ENCODE data around the gene ABO. TPM values are rescaled to one million over a fixed set of nuclear protein-coding genes. Genes with fewer than 3 reads are reported as not detected.
"Not testable (repeated sequence)": the region's sequence is repeated elsewhere in the genome, so short reads cannot be mapped to it uniquely, and the experiment has no call there.

The ABO gene
- total RNA-seq, 1 experiment from 2014 or later, result 1.2 TPM

DNA sequence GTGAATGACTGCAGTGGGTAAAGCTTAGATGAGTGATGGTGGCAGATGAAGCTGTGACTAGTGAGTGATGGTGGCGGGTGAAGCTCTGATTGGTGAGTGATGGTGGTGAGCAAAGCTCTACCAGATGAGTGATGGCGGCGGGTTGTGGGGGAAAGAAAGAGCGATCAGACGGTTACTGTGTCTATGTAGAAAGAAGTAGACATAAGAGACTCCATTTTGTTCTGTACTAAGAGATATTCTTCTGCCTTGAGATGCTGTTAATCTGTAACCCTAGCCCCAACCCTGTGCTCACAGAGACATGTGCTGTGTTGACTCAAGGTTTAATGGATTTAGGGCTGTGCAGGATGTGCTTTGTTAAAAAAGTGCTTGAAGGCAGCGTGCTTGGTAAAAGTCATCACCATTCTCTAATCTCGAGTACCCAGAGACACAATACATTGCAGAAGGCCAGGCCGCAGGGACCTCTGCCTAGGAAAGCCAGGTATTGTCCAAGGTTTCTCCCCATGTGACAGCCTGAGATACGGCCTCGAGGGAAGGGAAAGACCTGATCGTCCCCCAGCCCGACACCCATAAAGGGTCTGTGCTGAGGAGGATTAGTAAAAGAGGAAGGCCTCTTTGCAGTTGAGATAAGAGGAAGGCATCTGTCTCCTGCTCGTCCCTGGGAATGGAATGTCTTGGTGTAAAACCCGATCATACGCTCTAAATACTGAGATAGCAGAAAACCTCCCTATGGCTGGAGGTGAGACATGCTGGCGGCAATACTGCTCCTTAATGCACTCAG, 8.4 kb upstream of the ABO start:
- DNase-seq (ENCODE audit: low read depth, low spot score); RAD21 ChIA-PET (ENCODE audit: low non-redundant PET in 1 of 2, low total read pairs in 2 of 2, uncharacterized antibody in 2 of 2, unreplicated experiment in 2 of 2); ATAC-seq; CTCF ChIA-PET; intact Hi-C loops (cut with micrococcal nuclease); H3K36me3 ChIP-seq (ENCODE audit: control insufficient read depth in 1 of 2, insufficient read depth in 2 of 2, low read length in 2 of 2); H3K9ac ChIP-seq (ENCODE audit: low read length); H4K20me1 ChIP-seq (ENCODE audit: insufficient read depth); H3K4me2 ChIP-seq (ENCODE audit: low read length); H3K79me2 ChIP-seq (ENCODE audit: insufficient read depth, low read length); POLR2A ChIA-PET; BruUV-seq (replicated peaks); H3K9me3 ChIP-seq (ENCODE audit: control insufficient read depth in 1 of 2, insufficient read depth in 1 of 2, low read depth in 1 of 2, low read length in 2 of 2); H3K4me3 ChIP-seq (replicated peaks in 1 of 2; ENCODE audit: low read depth in 1 of 2, low read length in 2 of 2); H3K27me3 ChIP-seq (ENCODE audit: insufficient read depth, low read length); H2AFZ ChIP-seq (ENCODE audit: low read depth, low read length, poor library complexity, severe bottlenecking); H3K9me2 ChIP-seq (ENCODE audit: insufficient read depth); H3K27ac ChIP-seq (ENCODE audit: low read depth, low read length); H3K4me1 ChIP-seq (ENCODE audit: control insufficient read depth in 1 of 2, insufficient read depth in 2 of 2, low read length in 2 of 2): not testable (repeated sequence)

DNA sequence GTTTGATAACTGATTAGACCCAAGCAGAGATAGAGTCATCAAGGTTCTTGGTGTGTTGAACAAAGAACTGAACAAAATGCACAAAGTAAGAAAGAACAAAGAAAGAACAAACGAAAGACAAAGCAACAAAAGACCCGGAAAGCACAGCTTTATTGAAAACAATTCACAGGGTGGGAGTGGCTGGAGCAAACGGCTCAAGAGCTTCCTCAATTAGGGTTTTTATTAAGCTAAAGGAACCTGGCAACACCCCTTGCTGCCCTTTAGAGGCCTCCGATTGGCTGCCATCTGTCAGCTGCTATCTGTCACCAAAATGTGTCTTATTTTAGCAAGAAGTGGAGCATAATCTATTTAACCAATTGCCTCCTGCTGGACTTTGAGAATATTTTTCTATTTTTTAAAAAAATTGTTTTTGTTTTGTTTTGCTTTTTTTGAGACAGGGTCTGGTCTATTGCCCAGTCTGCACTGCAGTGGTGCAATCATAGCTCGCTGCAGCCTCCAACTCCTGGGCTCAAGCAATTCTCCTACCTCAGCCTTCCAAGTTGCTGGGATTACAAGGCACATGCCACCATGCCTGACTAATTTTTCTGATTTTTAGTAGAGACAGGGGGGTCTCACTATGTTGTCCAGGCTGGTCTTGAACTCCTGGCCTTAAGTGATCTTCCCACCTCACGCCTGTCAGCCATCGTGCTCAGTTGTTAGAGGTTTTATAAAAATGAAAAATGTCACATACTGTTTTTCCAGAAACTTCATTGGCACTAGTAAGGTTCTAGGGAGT, 7.7 kb upstream of the ABO start:
- DNase-seq (ENCODE audit: low read depth, low spot score) (no peak), ATAC-seq (no peak)
- H3K9me2 ChIP-seq (ENCODE audit: insufficient read depth), result no peaks in the 10 kb centered on the region
- H2AFZ ChIP-seq (ENCODE audit: low read depth, low read length, poor library complexity, severe bottlenecking), result no peak overlapping the region
- no peaks in the 10 kb centered on the region for H4K20me1 ChIP-seq (ENCODE audit: insufficient read depth)
- CTCF ChIA-PET, result no interaction called here
- POLR2A ChIA-PET, result no interaction called here
- no peaks in the 10 kb centered on the region for H3K79me2 ChIP-seq (ENCODE audit: insufficient read depth, low read length)
- H3K9me3 ChIP-seq (ENCODE audit: control insufficient read depth in 1 of 2, insufficient read depth in 1 of 2, low read depth in 1 of 2, low read length in 2 of 2), result no peaks in the 10 kb centered on the region
- H3K27ac ChIP-seq (ENCODE audit: low read depth, low read length), result no peak overlapping the region
- H3K27me3 ChIP-seq (ENCODE audit: insufficient read depth, low read length), result no peaks in the 10 kb centered on the region
- no peak overlapping the region for H3K4me3 ChIP-seq (replicated peaks in 1 of 2; ENCODE audit: low read depth in 1 of 2, low read length in 2 of 2)
- RAD21 ChIA-PET (ENCODE audit: low non-redundant PET in 1 of 2, low total read pairs in 2 of 2, uncharacterized antibody in 2 of 2, unreplicated experiment in 2 of 2), result no interaction called here
- intact Hi-C loops (cut with micrococcal nuclease), result no loop called here
- BruUV-seq (replicated peaks), result no TSS peak
- no peaks in the 10 kb centered on the region for H3K36me3 ChIP-seq (ENCODE audit: control insufficient read depth in 1 of 2, insufficient read depth in 2 of 2, low read length in 2 of 2)
- no peak overlapping the region for H3K4me2 ChIP-seq (ENCODE audit: low read length)
- H3K9ac ChIP-seq (ENCODE audit: low read length), result no peak overlapping the region
- no peaks in the 10 kb centered on the region for H3K4me1 ChIP-seq (ENCODE audit: control insufficient read depth in 1 of 2, insufficient read depth in 2 of 2, low read length in 2 of 2)
- TF ChIP-seq, protein P1, sequence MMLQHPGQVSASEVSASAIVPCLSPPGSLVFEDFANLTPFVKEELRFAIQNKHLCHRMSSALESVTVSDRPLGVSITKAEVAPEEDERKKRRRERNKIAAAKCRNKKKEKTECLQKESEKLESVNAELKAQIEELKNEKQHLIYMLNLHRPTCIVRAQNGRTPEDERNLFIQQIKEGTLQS (IDR thresholded peaks at IDR 0.05), result no peak
- TF ChIP-seq SP1 (IDR thresholded peaks at IDR 0.05; ENCODE audit: low read depth) (no peak), ZFX (IDR thresholded peaks at IDR 0.05) (no peak), TCF7L2 (IDR thresholded peaks at IDR 0.05; ENCODE audit: borderline replicate concordance, extremely low read depth, insufficient read depth, insufficient read length) (no peak), CEBPB (IDR thresholded peaks at IDR 0.05; ENCODE audit: low read depth) (no peak), YY1 (IDR thresholded peaks at IDR 0.05; ENCODE audit: extremely low read depth, insufficient replicate concordance, low read depth, low read length) (no peak), POLR2AphosphoS5 (IDR thresholded peaks at IDR 0.05; ENCODE audit: low read depth, low read length) (no peak), EZH2 (IDR thresholded peaks at IDR 0.05) (no peak), ELF1 (IDR thresholded peaks at IDR 0.05; ENCODE audit: borderline replicate concordance, low read depth) (no peak), EGR1 (IDR thresholded peaks at IDR 0.05; ENCODE audit: low read depth) (no peak)
- TF ChIP-seq, protein P2, sequence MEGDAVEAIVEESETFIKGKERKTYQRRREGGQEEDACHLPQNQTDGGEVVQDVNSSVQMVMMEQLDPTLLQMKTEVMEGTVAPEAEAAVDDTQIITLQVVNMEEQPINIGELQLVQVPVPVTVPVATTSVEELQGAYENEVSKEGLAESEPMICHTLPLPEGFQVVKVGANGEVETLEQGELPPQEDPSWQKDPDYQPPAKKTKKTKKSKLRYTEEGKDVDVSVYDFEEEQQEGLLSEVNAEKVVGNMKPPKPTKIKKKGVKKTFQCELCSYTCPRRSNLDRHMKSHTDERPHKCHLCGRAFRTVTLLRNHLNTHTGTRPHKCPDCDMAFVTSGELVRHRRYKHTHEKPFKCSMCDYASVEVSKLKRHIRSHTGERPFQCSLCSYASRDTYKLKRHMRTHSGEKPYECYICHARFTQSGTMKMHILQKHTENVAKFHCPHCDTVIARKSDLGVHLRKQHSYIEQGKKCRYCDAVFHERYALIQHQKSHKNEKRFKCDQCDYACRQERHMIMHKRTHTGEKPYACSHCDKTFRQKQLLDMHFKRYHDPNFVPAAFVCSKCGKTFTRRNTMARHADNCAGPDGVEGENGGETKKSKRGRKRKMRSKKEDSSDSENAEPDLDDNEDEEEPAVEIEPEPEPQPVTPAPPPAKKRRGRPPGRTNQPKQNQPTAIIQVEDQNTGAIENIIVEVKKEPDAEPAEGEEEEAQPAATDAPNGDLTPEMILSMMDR (IDR thresholded peaks at IDR 0.05 in 2 of 3, conservative IDR thresholded peaks at IDR 0.05 in 1 of 3; ENCODE audit: borderline replicate concordance in 1 of 3, insufficient read depth in 1 of 3, low read depth in 2 of 3, low read length in 2 of 3), result no peak
- TF ChIP-seq, protein P3, sequence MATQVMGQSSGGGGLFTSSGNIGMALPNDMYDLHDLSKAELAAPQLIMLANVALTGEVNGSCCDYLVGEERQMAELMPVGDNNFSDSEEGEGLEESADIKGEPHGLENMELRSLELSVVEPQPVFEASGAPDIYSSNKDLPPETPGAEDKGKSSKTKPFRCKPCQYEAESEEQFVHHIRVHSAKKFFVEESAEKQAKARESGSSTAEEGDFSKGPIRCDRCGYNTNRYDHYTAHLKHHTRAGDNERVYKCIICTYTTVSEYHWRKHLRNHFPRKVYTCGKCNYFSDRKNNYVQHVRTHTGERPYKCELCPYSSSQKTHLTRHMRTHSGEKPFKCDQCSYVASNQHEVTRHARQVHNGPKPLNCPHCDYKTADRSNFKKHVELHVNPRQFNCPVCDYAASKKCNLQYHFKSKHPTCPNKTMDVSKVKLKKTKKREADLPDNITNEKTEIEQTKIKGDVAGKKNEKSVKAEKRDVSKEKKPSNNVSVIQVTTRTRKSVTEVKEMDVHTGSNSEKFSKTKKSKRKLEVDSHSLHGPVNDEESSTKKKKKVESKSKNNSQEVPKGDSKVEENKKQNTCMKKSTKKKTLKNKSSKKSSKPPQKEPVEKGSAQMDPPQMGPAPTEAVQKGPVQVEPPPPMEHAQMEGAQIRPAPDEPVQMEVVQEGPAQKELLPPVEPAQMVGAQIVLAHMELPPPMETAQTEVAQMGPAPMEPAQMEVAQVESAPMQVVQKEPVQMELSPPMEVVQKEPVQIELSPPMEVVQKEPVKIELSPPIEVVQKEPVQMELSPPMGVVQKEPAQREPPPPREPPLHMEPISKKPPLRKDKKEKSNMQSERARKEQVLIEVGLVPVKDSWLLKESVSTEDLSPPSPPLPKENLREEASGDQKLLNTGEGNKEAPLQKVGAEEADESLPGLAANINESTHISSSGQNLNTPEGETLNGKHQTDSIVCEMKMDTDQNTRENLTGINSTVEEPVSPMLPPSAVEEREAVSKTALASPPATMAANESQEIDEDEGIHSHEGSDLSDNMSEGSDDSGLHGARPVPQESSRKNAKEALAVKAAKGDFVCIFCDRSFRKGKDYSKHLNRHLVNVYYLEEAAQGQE (IDR thresholded peaks at IDR 0.05; ENCODE audit: low read depth), result no peak

All from HCT116 (cell line).